ENCODE results near the gene LDB2.

Gene LDB2

GRCh38 chr4:16721613-16722291 is 176.7 kb downstream of the LDB2 start:
- DNase-seq (ENCODE audit: low read depth): no peak

- DNase-seq (ENCODE audit: low read depth): no peak
Measured at GRCh38 chr4:16720761-16721160, 177.7 kb downstream of the LDB2 start.

GRCh38 chr4:16717266-16717970 is 181.0 kb downstream of the LDB2 start:
- no peak for DNase-seq (ENCODE audit: low read depth)

GRCh38 chr4:16715482-16715881 is 183.0 kb downstream of the LDB2 start:
- DNase-seq (ENCODE audit: low read depth): no peak

- DNase-seq (ENCODE audit: low read depth): no peak
Measured at GRCh38 chr4:16714191-16714590, 184.3 kb downstream of the LDB2 start.

- DNase-seq (ENCODE audit: low read depth): no peak
Measured at GRCh38 chr4:16713696-16714095, 184.7 kb downstream of the LDB2 start.

GRCh38 chr4:16713271-16713670 is 185.2 kb downstream of the LDB2 start:
- no peak for DNase-seq (ENCODE audit: low read depth)

- no peak for DNase-seq (ENCODE audit: low read depth)
Measured at GRCh38 chr4:16710198-16710597, 188.2 kb downstream of the LDB2 start.

- DNase-seq (ENCODE audit: low read depth): no peak
Measured at GRCh38 chr4:16707874-16708273, 190.6 kb downstream of the LDB2 start.

- no peak for DNase-seq (ENCODE audit: low read depth)
Measured at GRCh38 chr4:16706251-16706650, 192.2 kb downstream of the LDB2 start.

GRCh38 chr4:16705341-16705740 is 193.1 kb downstream of the LDB2 start:
- no peak for DNase-seq (ENCODE audit: low read depth)

- no peak for DNase-seq (ENCODE audit: low read depth)
Measured at GRCh38 chr4:16704489-16704888, 194.0 kb downstream of the LDB2 start.

- no peak for DNase-seq (ENCODE audit: low read depth)
Measured at GRCh38 chr4:16695896-16696295, 202.5 kb downstream of the LDB2 start.

GRCh38 chr4:16694884-16695276 is 203.6 kb downstream of the LDB2 start:
- no peak for DNase-seq (ENCODE audit: low read depth)

- no peak for DNase-seq (ENCODE audit: low read depth)
Measured at GRCh38 chr4:16694173-16694883, 204.1 kb downstream of the LDB2 start.

- no peak for DNase-seq (ENCODE audit: low read depth)
Measured at GRCh38 chr4:16693641-16694040, 204.8 kb downstream of the LDB2 start.

GRCh38 chr4:16692961-16693506 is 205.4 kb downstream of the LDB2 start:
- DNase-seq (ENCODE audit: low read depth): no peak

GRCh38 chr4:16692524-16692923 is 205.9 kb downstream of the LDB2 start:
- DNase-seq (ENCODE audit: low read depth): no peak

GRCh38 chr4:16692046-16692445 is 206.4 kb downstream of the LDB2 start:
- no peak for DNase-seq (ENCODE audit: low read depth)

- no peak for DNase-seq (ENCODE audit: low read depth)
Measured at GRCh38 chr4:16691450-16691849, 207.0 kb downstream of the LDB2 start.

- DNase-seq (ENCODE audit: low read depth): no peak
Measured at GRCh38 chr4:16687845-16688244, 210.6 kb downstream of the LDB2 start.

- DNase-seq (ENCODE audit: low read depth): no peak
Measured at GRCh38 chr4:16687011-16687410, 211.4 kb downstream of the LDB2 start.

GRCh38 chr4:16686195-16686594 is 212.2 kb downstream of the LDB2 start:
- DNase-seq (ENCODE audit: low read depth): no peak

Measured in activated T-cell treated with anti-CD3 and anti-CD28 coated beads for 24 hours (primary cell).